HepG2 (cell line): Measurements from ENCODE around the gene RNF5. TPM values are rescaled to one million over a fixed set of nuclear protein-coding genes. Genes with fewer than 3 reads are reported as not detected.

Experiments
- ATF7-NPFF ChIP-seq: sonication (generic); formaldehyde crosslinking; IDR thresholded peaks from 2 replicates; pipeline ENCODE4 v1.8.1; 2023; ENCODE audit warnings: mild to moderate bottlenecking, low read depth, missing genetic modification reagents, moderate library complexity
- ELF4 ChIP-seq: sonication (generic); formaldehyde crosslinking; IDR thresholded peaks from 2 replicates; pipeline ENCODE4 v1.5.0; 2020; ENCODE audit warnings: missing genetic modification reagents, mild to moderate bottlenecking, moderate library complexity, borderline replicate concordance
- FOXA1 ChIP-seq, 2 experiments: fragments of 450-650 bp in 1 of 2; sonication (generic) in 1 of 2; formaldehyde crosslinking in 1 of 2; IDR thresholded peaks; 2 replicates each; pipeline versions ENCODE4 v1.4.0 to v1.6.1; 2016 to 2020; ENCODE audit warnings: missing genetic modification reagents in 1 of 2
- HNRNPUL1 ChIP-seq: fragments of 200-400 bp; formaldehyde crosslinking; IDR thresholded peaks from 2 replicates; pipeline ENCODE4 v1.6.1; 2017; ENCODE audit warnings: low read depth, mild to moderate bottlenecking, low read length, moderate library complexity
- KAT8 ChIP-seq: IDR thresholded peaks from 2 replicates; pipeline ENCODE4 v1.6.1; 2016; ENCODE audit warnings: missing genetic modification reagents, missing compliant biosample characterization
- KDM5A ChIP-seq: fragments of 200-600 bp; sonication (generic); IDR thresholded peaks from 2 replicates; pipeline ENCODE4 v1.7.0; 2018; ENCODE audit warnings: antibody characterized with exemption, mild to moderate bottlenecking, low read length, borderline replicate concordance
- NPAS2 ChIP-seq: sonication (generic); formaldehyde crosslinking; IDR thresholded peaks from 2 replicates; pipeline ENCODE4 v1.8.0; 2022; ENCODE audit warnings: mild to moderate bottlenecking, missing genetic modification reagents, borderline replicate concordance
- POLR2AphosphoS5 ChIP-seq: IDR thresholded peaks from 2 replicates; pipeline ENCODE4 v1.6.1; 2012; ENCODE audit warnings: low read depth, low read length
- RARA ChIP-seq: IDR thresholded peaks from 2 replicates; pipeline ENCODE4 v1.6.1; 2016; ENCODE audit warnings: missing genetic modification reagents, missing compliant biosample characterization
- SMAD1 ChIP-seq: sonication (generic); formaldehyde crosslinking; IDR thresholded peaks from 2 replicates; pipeline ENCODE4 v1.4.0; 2020; ENCODE audit warnings: missing genetic modification reagents, low read depth, mild to moderate bottlenecking, borderline replicate concordance
- SPEN ChIP-seq: sonication (generic); formaldehyde crosslinking; IDR thresholded peaks from 2 replicates; pipeline ENCODE4 v1.5.1; 2020; ENCODE audit warnings: low read depth, mild to moderate bottlenecking, missing genetic modification reagents
- THYN1 ChIP-seq: sonication (generic); formaldehyde crosslinking; IDR thresholded peaks from 2 replicates; pipeline ENCODE4 v1.8.1; 2023; ENCODE audit warnings: low read depth, mild to moderate bottlenecking, moderate library complexity, missing genetic modification reagents, borderline replicate concordance
- YY1 ChIP-seq: IDR thresholded peaks from 2 replicates; pipeline ENCODE4 v1.6.1; 2011; ENCODE audit warnings: low read length, low read depth, moderate library complexity, mild to moderate bottlenecking; ENCODE audit not compliant: insufficient read depth, insufficient replicate concordance
- ZBTB3 ChIP-seq: sonication (generic); formaldehyde crosslinking; IDR thresholded peaks from 2 replicates; pipeline ENCODE4 v1.4.0; 2020; ENCODE audit warnings: low read depth, mild to moderate bottlenecking, moderate library complexity, missing genetic modification reagents, borderline replicate concordance
- ZC3H13 ChIP-seq: sonication (generic); formaldehyde crosslinking; IDR thresholded peaks from 2 replicates; pipeline ENCODE4 v1.8.1; 2023; ENCODE audit warnings: mild to moderate bottlenecking, missing genetic modification reagents, moderate library complexity
- ZKSCAN8 ChIP-seq: IDR thresholded peaks from 2 replicates; pipeline ENCODE4 v1.6.1; 2016; ENCODE audit warnings: borderline replicate concordance, missing genetic modification reagents, missing compliant biosample characterization
- ZNF251 ChIP-seq: sonication (generic); formaldehyde crosslinking; IDR thresholded peaks from 2 replicates; pipeline ENCODE4 v1.9.0; 2021; ENCODE audit warnings: mild to moderate bottlenecking, missing genetic modification reagents
- ZNF431 ChIP-seq: sonication (generic); formaldehyde crosslinking; IDR thresholded peaks from 2 replicates; pipeline ENCODE4 v1.9.0; 2022; ENCODE audit warnings: missing genetic modification reagents, low read depth, mild to moderate bottlenecking, borderline replicate concordance
- ZNF556 ChIP-seq: sonication (generic); formaldehyde crosslinking; IDR thresholded peaks from 2 replicates; pipeline ENCODE4 v1.4.0; 2020; ENCODE audit warnings: mild to moderate bottlenecking, missing genetic modification reagents, borderline replicate concordance
- ZNF614 ChIP-seq: IDR thresholded peaks from 2 replicates; pipeline ENCODE4 v1.6.1; 2018; ENCODE audit warnings: missing biosample characterization, missing genetic modification reagents, inconsistent platforms, borderline replicate concordance
- ZNF709 ChIP-seq: sonication (generic); formaldehyde crosslinking; IDR thresholded peaks from 2 replicates; pipeline ENCODE4 v1.5.0; 2020; ENCODE audit warnings: mild to moderate bottlenecking, missing genetic modification reagents
- ZNF747 ChIP-seq: sonication (generic); formaldehyde crosslinking; IDR thresholded peaks from 2 replicates; pipeline ENCODE4 v1.8.1; 2023; ENCODE audit warnings: missing genetic modification reagents, mild to moderate bottlenecking, borderline replicate concordance
- ZNF761 ChIP-seq: sonication (generic); formaldehyde crosslinking; conservative IDR thresholded peaks from 2 replicates; pipeline ENCODE4 v1.4.0; 2020; ENCODE audit warnings: mild to moderate bottlenecking, missing genetic modification reagents
- polyA plus RNA-seq, 8 experiments: library from polyadenylated mRNA; depleted of rRNA in 3 of 8; stranded (reverse) in 7 of 8; unstranded in 1 of 8; fragments of >200 nt; fragmentation: Illumina TruSeq in 4 of 8; extraction: Trizol in 4 of 8; gene quantifications; 2 replicates each; pipeline versions ENCODE4 v1.2.1 to v1.2.3, GENCODE V29; 2011 to 2016; ENCODE audit warnings: low read depth in 4 of 8, missing spikeins in 1 of 8, mixed read lengths in 1 of 8; ENCODE audit not compliant: insufficient read depth in 1 of 8
- total RNA-seq, 5 experiments: library from RNA; depleted of rRNA; stranded (reverse); fragments of >200 nt; fragmentation: Illumina TruSeq; extraction: Trizol; gene quantifications; 2 replicates each; pipeline ENCODE4 v1.2.3, GENCODE V29; 2016; ENCODE audit warnings: low read depth in 1 of 5
- TF ChIP-seq, protein P1 (sequence below): sonication (generic); formaldehyde crosslinking; IDR thresholded peaks from 2 replicates; pipeline ENCODE4 v1.9.0; 2021; ENCODE audit warnings: missing genetic modification reagents, mild to moderate bottlenecking, borderline replicate concordance
- TF ChIP-seq, protein P2 (sequence below): sonication (generic); formaldehyde crosslinking; IDR thresholded peaks from 2 replicates; pipeline ENCODE4 v1.8.1; 2022; ENCODE audit warnings: low read depth, mild to moderate bottlenecking, missing genetic modification reagents

Gene RNF5
- total and polyA plus RNA-seq, 2 of the 13 experiments (the other 11 are each of a cell fraction or from before 2014, with no cell fraction given) = 98.0 to 131 TPM

DNA sequence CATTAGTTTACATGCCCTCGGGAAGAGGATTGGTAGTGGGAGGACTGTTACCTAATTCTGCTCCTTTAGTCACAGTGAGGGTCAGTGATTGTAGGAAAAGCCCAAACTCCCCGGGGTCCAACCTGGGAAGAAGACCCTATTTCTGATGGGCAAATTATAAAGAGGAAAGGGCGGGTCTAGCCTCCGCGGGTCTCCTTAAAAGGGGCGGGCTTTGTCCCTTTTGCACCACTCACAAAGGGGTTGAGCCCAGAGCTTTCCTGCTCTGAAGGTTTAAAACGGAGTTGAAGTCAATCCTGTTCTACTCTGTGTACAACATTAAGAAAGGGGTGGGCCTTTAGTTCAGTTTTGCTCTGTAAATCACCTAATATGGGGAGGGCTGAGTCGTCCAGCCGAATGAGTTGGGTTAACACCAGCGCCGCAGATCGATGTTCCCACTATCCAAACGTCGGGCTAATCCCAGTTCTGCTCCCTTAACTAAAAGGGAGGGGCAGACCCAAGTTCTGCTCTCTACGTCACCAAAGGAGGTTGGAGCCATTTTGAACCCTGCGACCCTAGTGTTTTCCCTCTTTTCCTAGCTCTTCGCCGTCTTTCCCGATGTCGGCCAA lies 920 bp upstream of the RNF5 start (continued):
- TF ChIP-seq, protein P1, sequence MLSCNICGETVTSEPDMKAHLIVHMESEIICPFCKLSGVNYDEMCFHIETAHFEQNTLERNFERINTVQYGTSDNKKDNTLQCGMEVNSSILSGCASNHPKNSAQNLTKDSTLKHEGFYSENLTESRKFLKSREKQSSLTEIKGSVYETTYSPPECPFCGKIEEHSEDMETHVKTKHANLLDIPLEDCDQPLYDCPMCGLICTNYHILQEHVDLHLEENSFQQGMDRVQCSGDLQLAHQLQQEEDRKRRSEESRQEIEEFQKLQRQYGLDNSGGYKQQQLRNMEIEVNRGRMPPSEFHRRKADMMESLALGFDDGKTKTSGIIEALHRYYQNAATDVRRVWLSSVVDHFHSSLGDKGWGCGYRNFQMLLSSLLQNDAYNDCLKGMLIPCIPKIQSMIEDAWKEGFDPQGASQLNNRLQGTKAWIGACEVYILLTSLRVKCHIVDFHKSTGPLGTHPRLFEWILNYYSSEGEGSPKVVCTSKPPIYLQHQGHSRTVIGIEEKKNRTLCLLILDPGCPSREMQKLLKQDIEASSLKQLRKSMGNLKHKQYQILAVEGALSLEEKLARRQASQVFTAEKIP (CRISPR knock-in tag) = no peak
- TF ChIP-seq, protein P2, sequence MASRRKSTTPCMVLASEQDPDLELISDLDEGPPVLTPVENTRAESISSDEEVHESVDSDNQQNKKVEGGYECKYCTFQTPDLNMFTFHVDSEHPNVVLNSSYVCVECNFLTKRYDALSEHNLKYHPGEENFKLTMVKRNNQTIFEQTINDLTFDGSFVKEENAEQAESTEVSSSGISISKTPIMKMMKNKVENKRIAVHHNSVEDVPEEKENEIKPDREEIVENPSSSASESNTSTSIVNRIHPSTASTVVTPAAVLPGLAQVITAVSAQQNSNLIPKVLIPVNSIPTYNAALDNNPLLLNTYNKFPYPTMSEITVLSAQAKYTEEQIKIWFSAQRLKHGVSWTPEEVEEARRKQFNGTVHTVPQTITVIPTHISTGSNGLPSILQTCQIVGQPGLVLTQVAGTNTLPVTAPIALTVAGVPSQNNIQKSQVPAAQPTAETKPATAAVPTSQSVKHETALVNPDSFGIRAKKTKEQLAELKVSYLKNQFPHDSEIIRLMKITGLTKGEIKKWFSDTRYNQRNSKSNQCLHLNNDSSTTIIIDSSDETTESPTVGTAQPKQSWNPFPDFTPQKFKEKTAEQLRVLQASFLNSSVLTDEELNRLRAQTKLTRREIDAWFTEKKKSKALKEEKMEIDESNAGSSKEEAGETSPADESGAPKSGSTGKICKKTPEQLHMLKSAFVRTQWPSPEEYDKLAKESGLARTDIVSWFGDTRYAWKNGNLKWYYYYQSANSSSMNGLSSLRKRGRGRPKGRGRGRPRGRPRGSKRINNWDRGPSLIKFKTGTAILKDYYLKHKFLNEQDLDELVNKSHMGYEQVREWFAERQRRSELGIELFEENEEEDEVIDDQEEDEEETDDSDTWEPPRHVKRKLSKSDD (CRISPR knock-in tag) = peak; percentile 80; the same call in 1 of the 2 replicates
- TF ChIP-seq ZKSCAN8 (CRISPR knock-in tag) (peak; percentile 29; the same call in 1 of the 2 replicates), ZBTB3 (peak; percentile 83), ZNF556 (CRISPR knock-in tag) (peak; percentile 64; the same call in 1 of the 2 replicates), ZNF431 (CRISPR knock-in tag) (0 out of 2 replicates have a peak, but pooled peaks have one; percentile 46), SPEN (no peak; the same call in 1 of the 2 replicates), ZNF251 (CRISPR knock-in tag) (peak; percentile 84; the same call in 1 of the 2 replicates), ZNF761 (CRISPR knock-in tag) (0 out of 2 replicates have a peak, but pooled peaks have one; percentile 49), HNRNPUL1 (no peak), KAT8 (CRISPR knock-in tag) (peak; percentile 18; the same call in 1 of the 2 replicates), ZC3H13 (no peak), THYN1 (CRISPR knock-in tag) (no peak), POLR2AphosphoS5 (peak; percentile 35; the same call in 1 of the 2 replicates), FOXA1 (IDR thresholded peaks at IDR 0.05) (no peak), FOXA1 (CRISPR knock-in tag; IDR thresholded peaks at IDR 0.05) (no peak), ELF4 (CRISPR knock-in tag) (0 out of 2 replicates have a peak, but pooled peaks have one; percentile 52), NPAS2 (CRISPR knock-in tag) (no peak), ATF7-NPFF (CRISPR knock-in tag) (0 out of 2 replicates have a peak, but pooled peaks have one; percentile 7), ZNF709 (CRISPR knock-in tag) (peak; percentile 54; the same call in 1 of the 2 replicates), SMAD1 (CRISPR knock-in tag) (peak; percentile 35; the same call in 1 of the 2 replicates), ZNF747 (peak; percentile 83; the same call in 1 of the 2 replicates), RARA (CRISPR knock-in tag) (0 out of 2 replicates have a peak, but pooled peaks have one; percentile 33), KDM5A (peak; percentile 19; the same call in 1 of the 2 replicates), YY1 (peak; percentile 89), ZNF614 (CRISPR knock-in tag) (peak; percentile 21; the same call in 1 of the 2 replicates)
